DMS53 (cell line): Measurements from ENCODE around the gene EEF1AKMT2.

Experiments
- DNase-seq: peaks from one replicate; lab custom pipeline; 2025; lab: John Stamatoyannopoulos, UW

Gene EEF1AKMT2

GRCh38 chr10:124719213-124719851 is 72.4 kb downstream of the EEF1AKMT2 start:
- DNase-seq: no peak

GRCh38 chr10:124717911-124718741 is 73.6 kb downstream of the EEF1AKMT2 start:
- no peak for DNase-seq

- no peak for DNase-seq
Observed at GRCh38 chr10:124717041-124717757, 74.5 kb downstream of the EEF1AKMT2 start.

GRCh38 chr10:124716369-124716768 is 75.3 kb downstream of the EEF1AKMT2 start:
- DNase-seq: no peak

GRCh38 chr10:124715439-124715838 is 76.2 kb downstream of the EEF1AKMT2 start:
- no peak for DNase-seq

- DNase-seq: no peak
Observed at GRCh38 chr10:124713679-124714255, 77.9 kb downstream of the EEF1AKMT2 start.

- no peak for DNase-seq
Observed at GRCh38 chr10:124712704-124713407, 78.8 kb downstream of the EEF1AKMT2 start.

GRCh38 chr10:124711145-124711544 is 80.5 kb downstream of the EEF1AKMT2 start:
- no peak for DNase-seq

- no peak for DNase-seq
Observed at GRCh38 chr10:124710266-124710881, 81.3 kb downstream of the EEF1AKMT2 start.

- DNase-seq: no peak
Observed at GRCh38 chr10:124709861-124710260, 81.8 kb downstream of the EEF1AKMT2 start.

GRCh38 chr10:124708922-124709520 is 82.7 kb downstream of the EEF1AKMT2 start:
- no peak for DNase-seq

GRCh38 chr10:124708246-124708779 is 83.4 kb downstream of the EEF1AKMT2 start:
- DNase-seq: no peak
